Nephron progenitor cell (in vitro differentiated cells): ENCODE data around the gene KRTAP10-8.

Source experiments
- DNase-seq: peaks from one replicate; pipeline ENCODE4 v3.0.0; 2021
- H3K27ac Mint-ChIP-seq: 2 replicates; pipeline ENCODE4 v1.8.0; 2021; ENCODE audit warnings: mild to moderate bottlenecking, moderate library complexity, mixed read lengths
- H3K27me3 Mint-ChIP-seq: 2 replicates; pipeline ENCODE4 v1.8.0; 2021; ENCODE audit warnings: mild to moderate bottlenecking, low read depth, mixed read lengths; ENCODE audit not compliant: poor library complexity
- H3K36me3 Mint-ChIP-seq: 2 replicates; pipeline ENCODE4 v1.8.0; 2021; ENCODE audit warnings: low read depth, mixed read lengths
- H3K4me1 Mint-ChIP-seq: 2 replicates; pipeline ENCODE4 v1.8.0; 2021; ENCODE audit warnings: mixed read lengths
- H3K4me3 Mint-ChIP-seq: 2 replicates; pipeline ENCODE4 v1.8.0; 2021; ENCODE audit warnings: mild to moderate bottlenecking, moderate library complexity, mixed read lengths
- H3K9me3 Mint-ChIP-seq: 2 replicates; pipeline ENCODE4 v1.8.0; 2021; ENCODE audit warnings: mild to moderate bottlenecking, moderate library complexity, mixed read lengths
- TF ChIP-seq, protein P1 (sequence below): fragments of 200-600 bp; sonication (generic); IDR thresholded peaks from 2 replicates; pipeline ENCODE4 v1.5.0; 2021; ENCODE audit warnings: antibody characterized with exemption

The KRTAP10-8 gene

DNA sequence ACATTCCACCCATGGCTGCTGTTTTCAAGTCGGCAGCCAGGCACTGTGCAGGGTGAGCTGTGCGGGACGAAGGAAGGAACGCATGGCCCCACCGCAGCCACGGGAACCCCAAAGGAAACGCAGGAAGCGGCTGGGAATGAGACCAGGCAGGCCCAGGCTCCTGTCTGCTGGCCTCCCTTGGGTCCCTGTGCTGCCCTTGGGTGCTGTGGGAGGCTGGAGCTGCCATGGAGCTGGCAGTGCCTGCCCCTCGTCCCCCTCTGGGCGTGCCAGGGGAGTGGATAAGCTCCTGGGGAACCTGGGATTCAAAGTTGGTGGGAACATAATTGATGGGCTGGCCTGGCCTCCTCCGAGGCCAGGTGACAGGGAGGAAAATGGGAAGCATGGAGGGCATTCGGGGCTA is 43.6 kb upstream of the KRTAP10-8 start:
- no peak for DNase-seq
- H3K9me3 Mint-ChIP-seq, result peaks cover 35% of the 10 kb centered on the region
- TF ChIP-seq, protein P1, sequence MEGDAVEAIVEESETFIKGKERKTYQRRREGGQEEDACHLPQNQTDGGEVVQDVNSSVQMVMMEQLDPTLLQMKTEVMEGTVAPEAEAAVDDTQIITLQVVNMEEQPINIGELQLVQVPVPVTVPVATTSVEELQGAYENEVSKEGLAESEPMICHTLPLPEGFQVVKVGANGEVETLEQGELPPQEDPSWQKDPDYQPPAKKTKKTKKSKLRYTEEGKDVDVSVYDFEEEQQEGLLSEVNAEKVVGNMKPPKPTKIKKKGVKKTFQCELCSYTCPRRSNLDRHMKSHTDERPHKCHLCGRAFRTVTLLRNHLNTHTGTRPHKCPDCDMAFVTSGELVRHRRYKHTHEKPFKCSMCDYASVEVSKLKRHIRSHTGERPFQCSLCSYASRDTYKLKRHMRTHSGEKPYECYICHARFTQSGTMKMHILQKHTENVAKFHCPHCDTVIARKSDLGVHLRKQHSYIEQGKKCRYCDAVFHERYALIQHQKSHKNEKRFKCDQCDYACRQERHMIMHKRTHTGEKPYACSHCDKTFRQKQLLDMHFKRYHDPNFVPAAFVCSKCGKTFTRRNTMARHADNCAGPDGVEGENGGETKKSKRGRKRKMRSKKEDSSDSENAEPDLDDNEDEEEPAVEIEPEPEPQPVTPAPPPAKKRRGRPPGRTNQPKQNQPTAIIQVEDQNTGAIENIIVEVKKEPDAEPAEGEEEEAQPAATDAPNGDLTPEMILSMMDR, result no peak
- no peaks in the 10 kb centered on the region for H3K36me3 Mint-ChIP-seq
- H3K4me3 Mint-ChIP-seq, result no peak overlapping the region
- H3K27me3 Mint-ChIP-seq, result peaks cover 27% of the 10 kb centered on the region
- H3K27ac Mint-ChIP-seq, result no peak overlapping the region
- H3K4me1 Mint-ChIP-seq, result no peaks in the 10 kb centered on the region

DNA sequence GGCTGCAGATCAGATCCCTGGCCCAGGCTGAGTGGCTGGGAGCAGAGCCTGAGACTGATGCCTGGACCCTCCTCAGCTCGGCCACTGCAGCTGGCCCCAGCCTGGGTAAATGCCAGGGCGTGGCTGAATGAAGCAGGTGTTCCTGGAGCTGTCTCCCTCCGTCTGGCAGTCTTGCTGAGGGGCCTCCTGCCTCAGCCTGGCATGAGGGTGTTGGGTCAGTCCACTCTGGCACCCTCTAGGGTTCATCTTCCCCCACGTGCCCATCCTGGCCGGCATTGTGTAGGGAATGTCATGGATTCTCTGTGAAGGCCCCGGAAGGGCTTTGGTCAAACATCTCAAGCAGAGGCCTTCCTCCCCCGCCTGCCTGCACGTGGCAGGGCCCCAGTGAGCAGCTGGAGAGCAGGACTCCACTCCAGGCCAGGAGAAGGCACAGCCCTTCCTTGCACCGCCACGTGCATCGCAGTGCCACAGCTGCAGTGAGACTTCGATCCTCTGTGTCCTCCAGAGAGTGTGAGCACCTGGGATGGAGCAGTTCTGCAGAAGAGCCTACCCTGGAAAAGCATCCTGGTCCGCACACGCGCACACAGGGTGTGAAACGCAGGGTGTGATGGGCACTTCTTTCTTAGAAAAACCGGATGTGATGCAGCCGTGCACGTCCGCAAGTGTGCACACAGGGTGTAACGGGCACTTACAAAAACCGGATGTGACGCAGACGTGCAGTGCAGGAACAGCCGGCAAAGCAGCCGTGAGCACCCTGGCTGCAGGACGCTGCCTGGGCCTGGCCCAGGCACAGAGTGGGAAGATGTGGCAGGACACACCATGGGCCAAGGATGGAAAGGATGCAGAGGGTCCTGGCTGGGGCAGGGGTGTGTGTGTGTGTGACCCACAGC is 43.0 kb upstream of the KRTAP10-8 start:
- TF ChIP-seq, protein P1, result no peak
- no peak for DNase-seq
- H3K9me3 Mint-ChIP-seq, result peaks cover 35% of the 10 kb centered on the region
- H3K27ac Mint-ChIP-seq, result no peak overlapping the region
- no peaks in the 10 kb centered on the region for H3K36me3 Mint-ChIP-seq
- H3K4me1 Mint-ChIP-seq, result no peaks in the 10 kb centered on the region
- H3K4me3 Mint-ChIP-seq, result no peak overlapping the region
- H3K27me3 Mint-ChIP-seq, result peaks cover 29% of the 10 kb centered on the region

DNA sequence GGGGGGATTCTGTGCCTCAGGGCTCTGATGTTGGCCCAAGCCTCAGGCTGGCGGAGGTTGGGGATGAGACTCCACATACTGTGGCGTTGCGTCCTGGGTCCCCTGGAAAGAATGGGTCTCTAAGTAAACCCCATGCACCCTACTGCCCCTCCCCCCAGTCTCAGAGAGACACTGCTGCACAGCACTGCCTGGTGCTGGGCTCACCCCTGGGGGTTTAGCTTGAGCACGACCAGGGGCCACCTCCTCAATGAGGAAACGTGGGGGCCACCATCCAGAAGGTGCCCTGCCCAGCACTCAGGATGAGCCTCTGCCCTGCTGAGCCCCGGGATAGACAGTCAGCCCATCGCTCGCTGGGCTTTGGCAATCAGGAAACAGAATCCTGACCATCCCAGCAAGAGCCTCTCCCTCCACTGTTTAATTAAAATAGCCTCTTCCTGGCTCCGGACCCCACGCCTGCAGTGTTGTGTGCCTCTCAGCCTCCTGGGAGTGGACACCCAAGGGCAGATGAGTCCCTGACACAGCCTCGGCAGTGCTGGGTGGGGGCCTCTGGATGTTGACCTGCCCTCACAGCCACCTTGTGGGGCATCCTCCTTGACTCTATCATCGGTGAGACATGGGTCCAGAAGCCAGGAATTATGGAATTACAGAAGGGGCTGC is 41.9 kb upstream of the KRTAP10-8 start:
- Mint-ChIP-seq H3K9me3 (peaks cover 35% of the 10 kb centered on the region), H3K4me1 (peaks cover 6% of the 10 kb centered on the region), H3K4me3 (no peak overlapping the region), H3K36me3 (no peaks in the 10 kb centered on the region), H3K27me3 (peaks cover 29% of the 10 kb centered on the region), H3K27ac (no peak overlapping the region)
- TF ChIP-seq, protein P1, result no peak
- no peak for DNase-seq

DNA sequence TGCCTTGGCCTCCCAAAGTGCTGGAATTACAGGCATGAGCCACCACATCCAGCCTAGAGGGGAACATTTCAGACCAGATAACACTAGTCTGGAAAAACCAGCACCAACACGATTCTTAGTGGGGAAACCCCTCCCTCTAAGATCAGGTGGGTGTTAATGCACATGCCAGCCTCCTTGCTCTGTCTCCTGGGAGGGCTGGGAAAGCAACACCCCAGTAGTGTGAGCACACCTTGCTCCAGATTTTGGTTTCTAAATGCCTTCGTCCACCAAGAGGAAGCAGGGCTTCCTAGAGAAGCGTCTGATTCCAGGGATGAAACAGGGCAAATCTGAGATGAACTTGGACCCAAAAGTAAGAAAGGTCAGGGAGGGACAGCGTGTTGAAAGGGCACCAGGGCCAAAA is 40.6 kb upstream of the KRTAP10-8 start:
- Mint-ChIP-seq H3K27ac (no peak overlapping the region), H3K4me1 (peaks cover 14% of the 10 kb centered on the region), H3K9me3 (peaks cover 45% of the 10 kb centered on the region), H3K36me3 (peaks cover 4% of the 10 kb centered on the region), H3K4me3 (no peak overlapping the region), H3K27me3 (peaks cover 34% of the 10 kb centered on the region)
- no peak for DNase-seq
- TF ChIP-seq, protein P1, result no peak

DNA sequence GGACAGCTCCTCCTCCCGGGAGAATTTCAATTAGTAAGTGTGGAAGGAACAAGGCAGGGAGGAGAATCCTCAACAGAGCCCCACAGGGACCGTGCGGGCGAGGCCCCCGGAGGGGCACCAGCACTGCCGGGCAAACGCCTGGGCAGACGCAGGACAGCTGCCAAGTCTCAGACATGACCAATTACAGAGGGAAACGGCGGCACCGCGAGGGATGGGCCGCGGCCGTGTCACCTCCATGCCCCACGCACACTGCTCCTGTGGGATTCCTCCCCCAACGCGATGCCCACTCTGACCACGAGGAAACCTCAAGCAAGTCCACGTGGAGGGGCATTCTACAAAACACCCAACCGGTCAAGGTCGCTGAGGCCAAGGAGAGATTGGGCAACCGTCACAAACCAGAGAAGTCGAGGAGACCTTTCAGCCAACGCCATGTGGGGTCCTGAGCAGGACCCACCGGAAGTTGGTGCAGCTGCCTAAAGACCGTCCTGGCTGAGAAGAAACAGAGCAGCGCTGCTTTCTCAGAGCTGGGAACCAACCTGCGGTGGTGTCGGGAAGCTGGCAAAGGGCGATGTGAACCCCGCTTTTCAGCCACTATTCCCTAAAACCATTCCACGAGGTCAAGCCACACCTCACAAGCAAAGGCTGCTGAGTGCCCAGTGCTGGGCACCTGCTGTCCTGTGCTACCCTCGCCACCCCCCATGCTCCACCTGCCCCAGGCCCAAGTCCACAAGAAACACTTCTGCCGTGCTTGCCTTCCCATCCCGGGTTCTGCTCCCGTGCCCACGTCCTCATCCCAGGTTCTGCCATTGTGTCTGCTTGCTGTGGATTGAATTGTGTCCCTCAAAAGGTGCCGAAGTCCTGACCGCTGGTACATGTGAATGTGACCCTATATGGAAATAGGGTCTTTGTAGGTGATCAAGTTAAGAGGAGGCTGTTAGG is 39.8 kb upstream of the KRTAP10-8 start:
- DNase-seq, result no peak
- Mint-ChIP-seq H3K9me3 (peaks cover 52% of the 10 kb centered on the region), H3K27ac (peak overlapping the region; percentile 29), H3K27me3 (peaks cover 34% of the 10 kb centered on the region), H3K36me3 (peaks cover 4% of the 10 kb centered on the region), H3K4me1 (peaks cover 14% of the 10 kb centered on the region), H3K4me3 (no peak overlapping the region)
- TF ChIP-seq, protein P1, result no peak
